Measurements from ENCODE around the gene DENND10.

DENND10 gene

DNA sequence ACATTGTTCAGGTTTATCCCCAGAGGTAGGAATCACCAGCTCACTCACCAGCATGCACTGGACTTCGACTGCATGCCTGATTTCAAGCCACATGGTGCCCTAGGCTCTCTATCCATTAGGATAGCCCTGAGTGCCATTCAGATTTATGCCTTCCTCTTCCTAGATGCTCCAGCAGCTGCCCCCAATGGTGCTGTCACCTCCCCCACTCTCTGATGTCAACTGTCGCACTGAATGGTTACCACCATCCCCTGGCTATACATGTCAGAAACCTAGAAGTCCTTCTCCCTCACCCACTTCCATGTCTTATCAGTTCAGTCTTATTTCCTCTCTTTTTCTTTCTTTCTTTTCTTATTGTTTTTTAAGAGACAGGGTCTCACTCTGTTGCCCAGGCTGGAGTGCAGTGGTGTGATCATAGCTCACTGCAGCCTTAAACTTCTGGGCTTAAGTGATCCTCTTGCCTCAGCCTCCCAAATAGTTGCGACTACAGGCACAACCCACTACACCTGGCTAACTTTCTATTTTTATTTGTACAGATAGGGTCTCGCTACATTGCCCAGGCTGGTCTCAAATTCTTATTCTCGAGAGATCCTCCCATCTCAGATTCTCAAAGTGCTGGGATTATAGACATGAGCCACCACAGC lies 58.7 kb downstream of the DENND10 start:
- H3K4me3 ChIP-seq = no peak overlapping the region
- TF ChIP-seq, protein P1, sequence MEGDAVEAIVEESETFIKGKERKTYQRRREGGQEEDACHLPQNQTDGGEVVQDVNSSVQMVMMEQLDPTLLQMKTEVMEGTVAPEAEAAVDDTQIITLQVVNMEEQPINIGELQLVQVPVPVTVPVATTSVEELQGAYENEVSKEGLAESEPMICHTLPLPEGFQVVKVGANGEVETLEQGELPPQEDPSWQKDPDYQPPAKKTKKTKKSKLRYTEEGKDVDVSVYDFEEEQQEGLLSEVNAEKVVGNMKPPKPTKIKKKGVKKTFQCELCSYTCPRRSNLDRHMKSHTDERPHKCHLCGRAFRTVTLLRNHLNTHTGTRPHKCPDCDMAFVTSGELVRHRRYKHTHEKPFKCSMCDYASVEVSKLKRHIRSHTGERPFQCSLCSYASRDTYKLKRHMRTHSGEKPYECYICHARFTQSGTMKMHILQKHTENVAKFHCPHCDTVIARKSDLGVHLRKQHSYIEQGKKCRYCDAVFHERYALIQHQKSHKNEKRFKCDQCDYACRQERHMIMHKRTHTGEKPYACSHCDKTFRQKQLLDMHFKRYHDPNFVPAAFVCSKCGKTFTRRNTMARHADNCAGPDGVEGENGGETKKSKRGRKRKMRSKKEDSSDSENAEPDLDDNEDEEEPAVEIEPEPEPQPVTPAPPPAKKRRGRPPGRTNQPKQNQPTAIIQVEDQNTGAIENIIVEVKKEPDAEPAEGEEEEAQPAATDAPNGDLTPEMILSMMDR (IDR thresholded peaks at IDR 0.05) = no peak
- no peak for DNase-seq (ENCODE audit: low spot score)
- no peak overlapping the region for H3K27ac ChIP-seq

DNA sequence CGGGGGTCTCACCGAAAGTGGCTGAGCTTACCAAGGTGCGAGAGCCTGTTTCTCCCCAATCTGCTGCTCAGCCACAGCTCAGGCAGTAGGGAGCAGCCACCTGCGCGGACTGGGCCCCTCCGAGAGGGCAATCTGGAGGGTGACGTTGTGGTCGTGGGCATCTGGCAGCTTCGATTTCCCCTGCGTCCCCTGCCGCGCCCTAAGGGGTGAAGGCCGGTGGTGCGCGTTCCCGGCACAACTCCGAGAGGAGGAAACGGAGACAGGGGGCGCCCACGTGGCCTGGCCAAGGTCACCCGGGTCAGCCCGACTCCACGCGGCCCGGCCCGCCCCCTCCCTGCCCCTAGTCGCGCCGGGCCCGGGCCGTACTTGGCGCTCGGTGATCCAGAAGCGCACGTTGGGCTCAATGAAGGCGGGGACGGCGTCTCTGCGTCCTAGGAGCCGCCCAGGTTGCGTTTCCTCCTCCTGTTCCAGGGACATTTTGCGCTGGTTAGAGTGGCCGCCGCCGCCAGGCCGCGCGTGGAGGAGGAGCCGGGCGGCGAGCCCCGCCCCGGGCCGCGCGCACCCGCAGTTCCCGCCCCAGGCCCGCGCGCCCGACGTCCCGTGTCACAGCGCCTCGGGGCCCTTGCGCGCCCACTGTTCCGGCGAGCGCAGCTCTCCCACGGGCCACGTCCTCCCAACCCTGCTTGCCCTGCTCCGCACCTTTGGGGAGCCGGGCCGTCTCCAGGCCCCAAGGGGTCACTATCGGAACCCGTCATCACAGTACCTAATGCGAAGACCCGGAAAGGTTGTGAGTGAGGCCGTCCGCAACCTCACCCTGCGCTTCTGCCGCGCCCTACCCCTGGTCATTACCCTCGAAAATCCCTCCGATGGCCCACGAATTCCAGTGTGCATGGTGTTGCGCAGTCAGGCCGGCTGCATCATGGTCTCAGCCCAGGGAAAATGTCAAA lies 61.5 kb downstream of the DENND10 start, which contains the start of gene SFXN4:
Gene SFXN4, minus strand, starts transcription at position 544 of the 947 bp plus-strand sequence. Its CDS starts 67 bp downstream, at position 477.
- peak; percentile 85 for DNase-seq (ENCODE audit: low spot score)
- TF ChIP-seq, protein P1 (IDR thresholded peaks at IDR 0.05) = no peak
- peak within 1 kb of the TSS; percentile 81 to 90 for H3K27ac ChIP-seq
- peak within 1 kb of the TSS; percentile 95 for H3K4me3 ChIP-seq

DNA sequence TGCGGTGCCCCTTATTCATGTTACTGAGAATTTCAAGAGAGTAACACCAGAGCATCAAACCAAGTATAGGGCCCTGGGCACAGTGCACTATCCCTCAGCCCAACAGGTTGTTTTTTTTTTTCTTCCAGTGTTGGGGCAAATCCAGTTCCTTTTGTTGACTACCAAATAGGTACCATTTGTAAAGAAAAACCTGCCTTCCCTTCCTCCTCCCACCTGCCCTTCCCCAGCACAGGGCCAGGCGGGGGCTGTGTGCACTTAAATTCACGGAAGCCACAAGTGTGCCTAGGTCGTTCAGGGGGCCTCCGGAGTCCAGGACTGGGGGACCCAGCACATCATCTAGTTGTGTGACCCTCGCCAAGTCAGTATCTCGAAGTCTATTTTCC lies 62.2 kb downstream of the DENND10 start:
- no peak for DNase-seq (ENCODE audit: low spot score)

DNA sequence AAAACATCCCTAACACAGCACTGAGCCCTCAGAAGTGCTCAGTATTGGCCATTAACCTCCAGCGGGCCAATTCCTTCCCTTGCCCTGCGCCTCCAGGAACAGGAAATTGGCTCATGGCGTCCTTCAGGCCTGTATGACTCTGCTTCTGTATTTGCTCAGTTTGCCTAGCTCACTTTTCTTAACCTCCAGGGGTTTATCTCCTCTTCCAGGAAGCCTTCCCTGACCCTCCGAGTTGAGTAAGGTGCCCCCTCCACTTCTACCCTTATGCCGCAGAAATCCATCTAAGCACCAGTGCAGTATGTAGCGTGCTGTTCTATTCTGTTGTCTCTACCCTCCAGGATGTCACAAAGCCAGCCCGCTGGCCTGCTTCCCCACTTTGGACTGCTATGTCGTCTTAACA lies 62.7 kb downstream of the DENND10 start:
- peak overlapping the region; percentile 95 for H3K4me3 ChIP-seq
- DNase-seq (ENCODE audit: low spot score) = no peak
- peak overlapping the region in 1 of 2 donors; percentile 90 for H3K27ac ChIP-seq
- TF ChIP-seq, protein P1 (IDR thresholded peaks at IDR 0.05) = no peak

More for the DNA sequence above, 62.2 kb downstream of the DENND10 start:
- peak overlapping the region; percentile 95 for H3K4me3 ChIP-seq
- H3K27ac ChIP-seq = peak overlapping the region; percentile 81 to 90
- TF ChIP-seq, protein P1 (IDR thresholded peaks at IDR 0.05) = no peak

DNA sequence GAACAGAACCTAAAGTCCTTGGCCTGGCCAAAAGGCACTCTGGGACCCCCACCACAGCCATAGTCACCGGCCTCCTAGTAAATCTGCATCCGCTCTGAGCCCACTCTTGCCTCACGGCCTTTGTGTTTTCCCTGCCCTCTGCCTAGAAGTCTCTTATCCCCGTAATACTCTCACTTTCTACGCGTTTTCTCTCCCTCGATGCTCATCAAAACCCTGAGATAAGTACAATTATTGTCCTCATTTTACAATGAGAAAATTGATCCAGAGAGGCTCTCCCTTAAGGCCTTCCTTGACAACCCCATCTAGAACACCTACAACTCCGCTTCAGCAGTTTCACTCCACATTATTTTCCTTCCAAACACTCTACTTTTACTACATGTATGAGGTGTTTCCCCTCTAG lies 63.1 kb downstream of the DENND10 start:
- Histone ChIP-seq H3K4me3 (no peak overlapping the region), H3K27ac (no peak overlapping the region)
- TF ChIP-seq, protein P1 (IDR thresholded peaks at IDR 0.05) = no peak
- DNase-seq (ENCODE audit: low spot score) = no peak

DNA sequence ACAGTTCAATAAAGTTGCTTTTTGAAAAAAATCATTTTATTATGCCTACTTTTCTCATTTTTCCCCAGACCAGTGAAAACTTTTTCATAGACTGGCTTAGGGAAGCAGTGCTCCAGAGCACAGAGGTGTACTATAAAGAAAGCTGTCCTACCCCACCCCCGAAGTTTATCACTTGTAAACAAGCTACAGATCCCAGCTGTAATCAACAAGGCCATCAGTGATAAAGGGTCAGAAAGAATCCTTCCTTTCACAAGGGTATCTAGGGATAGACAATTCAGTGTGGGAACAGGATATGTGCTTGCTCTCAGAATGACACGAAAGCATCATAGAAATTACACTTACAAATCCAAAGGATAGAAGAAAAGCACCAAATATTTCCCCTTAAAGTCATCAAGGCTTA lies 70.2 kb downstream of the DENND10 start:
- Histone ChIP-seq H3K4me3 (no peak overlapping the region), H3K27ac (no peak overlapping the region)
- no peak for DNase-seq (ENCODE audit: low spot score)
- TF ChIP-seq, protein P1 (IDR thresholded peaks at IDR 0.05) = no peak

All from coronary artery (tissue), 2 donors.